Smooth muscle cell of trachea (primary cell): ENCODE data around the gene C1QB. TPM values are rescaled to one million over a fixed set of nuclear protein-coding genes. Genes with fewer than 3 reads are reported as not detected.

Experiments used
- total RNA-seq: library from RNA; depleted of rRNA; stranded (reverse); fragments of >200 nt; gene quantifications from 2 replicates; pipeline ENCODE4 v1.2.1, GENCODE V29; 2014

Gene C1QB, protein sequence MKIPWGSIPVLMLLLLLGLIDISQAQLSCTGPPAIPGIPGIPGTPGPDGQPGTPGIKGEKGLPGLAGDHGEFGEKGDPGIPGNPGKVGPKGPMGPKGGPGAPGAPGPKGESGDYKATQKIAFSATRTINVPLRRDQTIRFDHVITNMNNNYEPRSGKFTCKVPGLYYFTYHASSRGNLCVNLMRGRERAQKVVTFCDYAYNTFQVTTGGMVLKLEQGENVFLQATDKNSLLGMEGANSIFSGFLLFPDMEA
- total RNA-seq, result not detected in 2 replicates

DNA sequence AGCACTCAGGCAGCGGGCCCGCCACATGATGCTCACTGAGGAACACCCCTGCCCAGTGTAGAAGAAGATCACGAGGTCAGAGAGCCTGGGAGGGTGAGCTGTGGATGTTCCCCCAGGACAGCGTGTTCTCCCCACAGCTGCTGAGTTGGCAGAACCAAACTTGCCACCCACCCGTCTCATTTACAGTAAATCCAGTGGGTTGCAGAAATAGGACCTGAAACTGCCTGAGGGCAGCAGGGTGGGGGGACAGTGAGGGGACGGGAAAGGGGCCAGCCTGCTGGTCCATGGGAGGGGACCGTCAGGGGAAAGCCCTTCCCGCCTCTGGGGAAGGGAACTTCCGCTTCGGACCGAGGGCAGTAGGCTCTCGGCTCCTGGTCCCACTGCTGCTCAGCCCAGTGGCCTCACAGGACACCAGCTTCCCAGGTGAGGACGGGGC, at the start of gene C1QB:
Gene C1QB (plus strand): TSS at position 356 of the 436 bp plus-strand sequence. CDS start 6,227 bp downstream, outside the sequence.

DNA sequence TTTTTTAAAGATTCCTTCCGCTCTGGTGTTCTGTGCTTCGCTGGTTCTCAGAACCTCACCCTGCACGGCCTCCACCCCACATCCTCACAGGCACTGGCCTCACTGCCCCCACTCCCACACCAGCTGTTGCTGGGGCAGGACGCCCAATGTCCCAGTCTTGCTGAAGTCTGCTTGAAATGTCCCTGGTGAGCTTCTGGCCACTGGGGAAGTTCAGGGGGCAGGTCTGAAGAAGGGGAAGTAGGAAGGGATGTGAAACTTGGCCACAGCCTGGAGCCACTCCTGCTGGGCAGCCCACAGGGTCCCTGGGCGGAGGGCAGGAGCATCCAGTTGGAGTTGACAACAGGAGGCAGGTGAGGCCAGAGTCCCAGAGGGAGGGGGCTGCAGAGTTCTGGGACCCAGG, 16.7 kb upstream of the C1QB start, which contains the start of gene C1QA:
Gene C1QA (plus strand): TSS at position 276 of the 400 bp plus-strand sequence. CDS start 989 bp downstream, outside the sequence.

DNA sequence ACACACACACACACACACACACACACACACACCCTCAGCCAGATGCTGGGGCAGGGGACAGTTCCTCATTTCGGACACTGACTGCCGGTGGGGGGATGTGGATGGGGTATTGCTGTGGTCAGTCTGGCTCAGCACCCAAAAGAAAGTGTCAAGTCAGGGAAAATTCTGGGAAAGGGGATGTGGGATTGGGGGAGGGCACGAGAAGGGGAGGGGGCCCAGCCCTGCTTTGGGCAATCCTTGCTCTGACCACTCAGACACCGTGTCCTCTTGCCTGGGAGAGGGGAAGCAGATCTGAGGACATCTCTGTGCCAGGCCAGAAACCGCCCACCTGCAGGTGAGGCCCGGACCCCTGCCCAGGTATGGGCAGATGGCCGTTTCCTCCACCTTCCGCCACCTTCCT, 9.7 kb upstream of the C1QB start, which contains the start of gene C1QC:
Gene C1QC (plus strand): TSS at position 253 of the 400 bp plus-strand sequence. CDS start 391 bp downstream, outside the sequence.

DNA sequence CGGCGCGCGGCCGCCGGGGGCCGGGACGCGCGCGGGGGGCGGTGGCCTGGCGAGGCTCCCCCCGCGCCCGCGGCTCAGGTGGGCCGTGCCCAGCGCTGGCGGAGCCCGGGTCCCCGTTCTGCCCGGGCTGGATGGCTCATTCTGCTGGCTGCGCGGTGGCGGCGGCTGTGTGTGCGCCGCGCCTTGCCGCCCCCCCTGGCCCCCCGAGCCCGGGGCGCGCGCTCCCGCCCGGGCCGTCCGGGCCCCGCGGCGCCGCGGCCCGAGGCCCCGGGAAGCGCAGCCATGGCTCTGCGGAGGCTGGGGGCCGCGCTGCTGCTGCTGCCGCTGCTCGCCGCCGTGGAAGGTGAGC, 57.6 kb downstream of the C1QB start, which contains the start of gene EPHB2:
Gene EPHB2 (plus strand): TSS at position 139 of the 349 bp plus-strand sequence. CDS start 144 bp downstream, at position 283.

Other genes with a start within 250 kb of the C1QB start
- gene ZBTB40, start 201.4 kb upstream of the C1QB start, total RNA-seq, result 9.9 and 10.8 TPM in 2 replicates
- gene EPHA8, start 89.7 kb upstream of the C1QB start, total RNA-seq, result not detected in 2 replicates
- gene C1QA, start 16.6 kb upstream of the C1QB start, total RNA-seq, result not detected in 2 replicates
- not detected in 2 replicates for gene C1QC, start 9.6 kb upstream of the C1QB start, total RNA-seq
- gene EPHB2, start 57.6 kb downstream of the C1QB start, total RNA-seq, result 20.5 and 47.3 TPM in 2 replicates